Pancreas (tissue), 10 donors: ENCODE data around the gene PCDHGB7. TPM values are rescaled to one million over a fixed set of nuclear protein-coding genes. Genes with fewer than 3 reads are reported as not detected.
A peak's percentile ranks its signal among the peaks of the same experiment; 100 is the strongest.
"Not testable (repeated sequence)": the region's sequence is repeated elsewhere in the genome, so short reads cannot be mapped to it uniquely, and the experiment has no call there.

ENCODE experiments used
- ATAC-seq, 4 donors: fragments of 200-7000 bp; cut with Tn5 transposase; one replicate each; pipeline versions ENCODE4 v1.8.0 to v1.9.1; 2020; ENCODE audit warnings: mild to moderate bottlenecking in 4 of 4, moderate library complexity in 4 of 4
- DNase-seq, 6 donors: peaks; one replicate each; pipeline ENCODE4 v3.0.0-alpha.2; 2020
- FAIRE-seq: peaks from 2 replicates; lab custom pipeline; 2012; peaks lifted over from hg19 to GRCh38; lab: Jason Lieb, UNC
- H3K27ac ChIP-seq, 4 donors: fragments of 200-600 bp; sonication (generic); 1 replicate in 3 of 4; 2 replicates in 1 of 4; pipeline versions ENCODE4 v1.5.0 to v1.8.0; 2020
- H3K27me3 ChIP-seq, 4 donors: fragments of 200-600 bp; one replicate each; pipeline ENCODE4 v1.8.0; 2021
- H3K36me3 ChIP-seq, 3 donors: fragments of 200-600 bp; sonication (generic) in 1 of 3; one replicate each; pipeline versions ENCODE4 v1.5.0 to v1.8.0; 2020 to 2021
- H3K4me1 ChIP-seq, 3 donors: fragments of 200-600 bp; one replicate each; pipeline ENCODE4 v1.8.0; 2021
- H3K4me3 ChIP-seq, 4 donors: fragments of 200-600 bp; sonication (generic) in 2 of 4; one replicate each; pipeline versions ENCODE4 v1.5.0 to v1.8.0; 2020 to 2021
- H3K9me3 ChIP-seq, 4 donors: fragments of 200-600 bp; one replicate each; pipeline ENCODE4 v1.8.0; 2021
- WGBS, 2 donors: extraction: QIAGEN DNeasy Blood & Tissue Kit; methylation state at CpG; one replicate each; pipeline ENCODE4 v1.1.7; 2013; 5-methylcytosine and 5-hydroxymethylcytosine counted together
- intact Hi-C, 3 donors: fragments of 100-400 bp; cut with DNase I; formaldehyde crosslinking; loops; one replicate each; pipeline versions ENCODE4 v1.11.1 to v1.14.2; 2022
- polyA plus RNA-seq, 2 donors: library from polyadenylated mRNA; stranded (reverse); fragments of 200-250 nt; gene quantifications; one replicate each; pipeline ENCODE4 v1.2.3, GENCODE V29; 2013
- total RNA-seq, 6 donors: library from RNA; stranded (reverse); fragmentation: NEBNext Ultra II Directional in 4 of 6; extraction: Animal tissue kit (Norgen Biotek cat#: 25700) in 4 of 6; gene quantifications; one replicate each; pipeline versions ENCODE4 v1.2.1 to v1.2.4, GENCODE V29; 2021 to 2023
- TF ChIP-seq, protein P1 (sequence below), 4 donors: fragments of 200-600 bp; sonication (generic) in 3 of 4; IDR thresholded peaks; one replicate each; pipeline versions ENCODE4 v1.5.0 to v1.8.0; 2021; ENCODE audit warnings: antibody characterized with exemption in 4 of 4
- donor health status: healthy with polysubstance abuse.
- donor health status: DM: no; HTN: no; CAD: no; lungs with moderate emphysema.
- donor health status: DM: no; HTN: no; CAD: no.
- donor health status: control.
- donor health status: control.
- donor health status: Bipolar disorder and iron deficiency.
- donor health status: DM: yes; HTN: yes; CAD: no.
- donor health status: DM: no; HTN: no; CAD: no.
- donor health status: DM: no; HTN: no; CAD: no.
- donor health status: DM: yes; HTN: yes; CAD: no.

The PCDHGB7 gene
- total and polyA plus RNA-seq, 8 donors, result 1.0 to 5.6 (median 3.7) TPM

DNA sequence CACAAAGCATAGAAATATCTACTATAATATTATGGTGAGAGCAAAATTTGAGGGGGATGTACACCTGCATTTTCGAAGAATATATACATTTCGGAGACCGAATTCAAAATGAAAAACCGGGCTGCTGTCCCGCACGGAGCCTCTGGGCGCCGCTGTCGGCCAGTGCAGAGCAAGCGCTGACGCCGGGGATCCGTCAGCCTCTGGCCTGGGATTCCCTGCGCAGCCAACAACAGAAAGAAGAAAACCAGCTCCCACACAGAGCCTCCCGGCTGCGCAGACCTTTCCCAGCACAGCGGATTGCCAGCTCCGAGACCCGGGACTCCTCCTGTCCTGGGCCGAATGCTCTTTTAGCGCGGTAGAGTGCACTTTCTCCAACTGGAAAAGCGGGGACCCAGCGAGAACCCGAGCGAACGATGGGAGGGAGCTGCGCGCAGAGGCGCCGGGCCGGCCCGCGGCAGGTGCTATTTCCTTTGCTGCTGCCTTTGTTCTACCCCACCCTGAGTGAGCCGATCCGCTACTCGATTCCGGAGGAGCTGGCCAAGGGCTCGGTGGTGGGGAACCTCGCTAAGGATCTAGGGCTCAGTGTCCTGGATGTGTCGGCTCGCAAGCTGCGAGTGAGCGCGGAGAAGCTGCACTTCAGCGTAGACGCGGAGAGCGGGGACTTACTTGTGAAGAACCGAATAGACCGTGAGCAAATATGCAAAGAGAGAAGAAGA is 9.5 kb upstream of the PCDHGB7 start, which contains the start of gene PCDHGB6:
Gene PCDHGB6, plus strand, starts transcription at position 232 of the 716 bp plus-strand sequence. Its CDS starts 182 bp downstream, at position 414.
- H3K4me1 ChIP-seq, H3K27me3 ChIP-seq, H3K36me3 ChIP-seq, FAIRE-seq, H3K27ac ChIP-seq: not testable (repeated sequence)
- 11 to 13% methylated on average over 46 to 51 of the region's 51 CpGs for WGBS, 2 donors
- Histone ChIP-seq H3K4me3 (peak within 1 kb of the TSS in 2 of 4 donors; percentile 12 to 26), H3K9me3 (peaks cover 0 to 10% (median 4%) of the 10 kb centered on the region in 4 donors)
- TF ChIP-seq, protein P1, sequence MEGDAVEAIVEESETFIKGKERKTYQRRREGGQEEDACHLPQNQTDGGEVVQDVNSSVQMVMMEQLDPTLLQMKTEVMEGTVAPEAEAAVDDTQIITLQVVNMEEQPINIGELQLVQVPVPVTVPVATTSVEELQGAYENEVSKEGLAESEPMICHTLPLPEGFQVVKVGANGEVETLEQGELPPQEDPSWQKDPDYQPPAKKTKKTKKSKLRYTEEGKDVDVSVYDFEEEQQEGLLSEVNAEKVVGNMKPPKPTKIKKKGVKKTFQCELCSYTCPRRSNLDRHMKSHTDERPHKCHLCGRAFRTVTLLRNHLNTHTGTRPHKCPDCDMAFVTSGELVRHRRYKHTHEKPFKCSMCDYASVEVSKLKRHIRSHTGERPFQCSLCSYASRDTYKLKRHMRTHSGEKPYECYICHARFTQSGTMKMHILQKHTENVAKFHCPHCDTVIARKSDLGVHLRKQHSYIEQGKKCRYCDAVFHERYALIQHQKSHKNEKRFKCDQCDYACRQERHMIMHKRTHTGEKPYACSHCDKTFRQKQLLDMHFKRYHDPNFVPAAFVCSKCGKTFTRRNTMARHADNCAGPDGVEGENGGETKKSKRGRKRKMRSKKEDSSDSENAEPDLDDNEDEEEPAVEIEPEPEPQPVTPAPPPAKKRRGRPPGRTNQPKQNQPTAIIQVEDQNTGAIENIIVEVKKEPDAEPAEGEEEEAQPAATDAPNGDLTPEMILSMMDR (IDR thresholded peaks at IDR 0.05), result peak in 3 of 4 donors; percentile 19 to 36 (median 20)
- DNase-seq, result peak in 2 of 6 donors; percentile 35 to 36
- peak; percentile 56 to 90 (median 78) for ATAC-seq
- intact Hi-C loops, result loop anchor here in 1 of 3 donors (10.0 kb wide), 1 partner anchor 147 kb away; no protein-coding TSS in a partner anchor

DNA sequence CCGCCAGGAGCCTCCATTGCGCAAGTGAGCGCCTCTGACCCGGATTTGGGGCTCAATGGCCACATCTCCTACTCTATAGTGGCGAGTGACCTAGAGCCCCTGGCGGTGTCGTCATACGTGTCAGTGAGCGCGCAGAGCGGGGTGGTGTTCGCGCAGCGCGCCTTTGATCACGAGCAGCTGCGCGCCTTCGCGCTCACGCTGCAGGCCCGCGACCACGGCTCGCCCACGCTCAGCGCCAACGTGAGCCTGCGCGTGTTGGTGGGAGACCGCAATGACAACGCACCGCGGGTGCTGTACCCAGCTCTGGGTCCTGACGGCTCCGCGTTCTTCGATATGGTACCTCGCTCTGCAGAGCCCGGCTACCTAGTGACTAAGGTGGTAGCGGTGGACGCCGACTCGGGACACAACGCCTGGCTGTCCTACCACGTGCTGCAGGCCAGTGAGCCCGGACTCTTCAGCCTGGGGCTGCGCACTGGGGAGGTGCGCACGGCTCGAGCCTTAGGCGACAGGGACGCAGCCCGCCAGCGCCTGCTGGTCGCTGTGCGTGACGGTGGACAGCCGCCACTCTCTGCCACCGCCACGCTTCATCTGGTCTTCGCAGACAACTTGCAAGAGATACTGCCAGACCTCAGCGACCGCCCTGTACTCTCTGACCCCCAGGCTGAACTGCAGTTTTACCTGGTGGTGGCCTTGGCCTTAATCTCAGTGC is 7.7 kb upstream of the PCDHGB7 start:
- H3K27me3 ChIP-seq, result no peaks in the 10 kb centered on the region
- TF ChIP-seq, protein P1 (IDR thresholded peaks at IDR 0.05), result no peak
- intact Hi-C loops, result loop anchor here in 1 of 3 donors (10.0 kb wide), 2 partner anchors 115 to 145 kb away; no protein-coding TSS in a partner anchor
- 20 to 21% methylated on average over 62 to 64 of the region's 64 CpGs for WGBS, 2 donors
- H3K36me3 ChIP-seq, result no peaks in the 10 kb centered on the region
- H3K4me1 ChIP-seq, result no peaks in the 10 kb centered on the region
- H3K4me3 ChIP-seq, result no peak overlapping the region
- ATAC-seq, result no peak
- peaks cover 0 to 18% (median 4%) of the 10 kb centered on the region in 4 donors for H3K9me3 ChIP-seq
- FAIRE-seq, result no peak
- peak in 1 of 6 donors; percentile 27 for DNase-seq
- H3K27ac ChIP-seq, result no peak overlapping the region

DNA sequence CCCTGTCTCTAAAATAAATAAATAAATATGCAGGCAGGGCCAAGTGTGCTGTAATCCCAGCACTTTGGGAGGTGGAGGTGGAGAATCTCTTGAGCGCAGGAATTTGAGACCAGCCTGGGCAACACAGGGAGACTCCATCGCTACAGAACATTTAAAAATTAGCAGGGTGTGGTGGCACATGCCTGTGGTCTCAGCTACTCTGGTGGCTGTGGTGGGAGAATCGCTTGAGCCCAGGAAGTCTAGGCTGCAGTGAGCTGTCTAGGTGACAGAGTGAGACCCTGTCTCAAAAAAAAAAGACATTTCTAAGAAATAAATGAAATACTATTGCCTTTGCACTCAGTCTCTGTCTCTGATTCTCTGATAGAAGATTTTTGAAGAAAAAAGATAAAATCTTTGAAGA is 5.9 kb upstream of the PCDHGB7 start:
- Histone ChIP-seq H3K4me1 (no peaks in the 10 kb centered on the region), H3K9me3 (peaks cover 0 to 18% (median 4%) of the 10 kb centered on the region in 4 donors), H3K27ac (no peak overlapping the region), H3K4me3 (no peak overlapping the region), H3K27me3 (no peaks in the 10 kb centered on the region), H3K36me3 (no peaks in the 10 kb centered on the region)
- FAIRE-seq (no peak), DNase-seq (no peak), ATAC-seq (no peak)
- WGBS, 2 donors, result 60 to 61% methylated on average over 3 of the region's 3 CpGs
- TF ChIP-seq, protein P1 (IDR thresholded peaks at IDR 0.05), result no peak
- intact Hi-C loops, result loop anchor here in 1 of 3 donors (10.0 kb wide), 1 partner anchor 113 kb away; no protein-coding TSS in a partner anchor

DNA sequence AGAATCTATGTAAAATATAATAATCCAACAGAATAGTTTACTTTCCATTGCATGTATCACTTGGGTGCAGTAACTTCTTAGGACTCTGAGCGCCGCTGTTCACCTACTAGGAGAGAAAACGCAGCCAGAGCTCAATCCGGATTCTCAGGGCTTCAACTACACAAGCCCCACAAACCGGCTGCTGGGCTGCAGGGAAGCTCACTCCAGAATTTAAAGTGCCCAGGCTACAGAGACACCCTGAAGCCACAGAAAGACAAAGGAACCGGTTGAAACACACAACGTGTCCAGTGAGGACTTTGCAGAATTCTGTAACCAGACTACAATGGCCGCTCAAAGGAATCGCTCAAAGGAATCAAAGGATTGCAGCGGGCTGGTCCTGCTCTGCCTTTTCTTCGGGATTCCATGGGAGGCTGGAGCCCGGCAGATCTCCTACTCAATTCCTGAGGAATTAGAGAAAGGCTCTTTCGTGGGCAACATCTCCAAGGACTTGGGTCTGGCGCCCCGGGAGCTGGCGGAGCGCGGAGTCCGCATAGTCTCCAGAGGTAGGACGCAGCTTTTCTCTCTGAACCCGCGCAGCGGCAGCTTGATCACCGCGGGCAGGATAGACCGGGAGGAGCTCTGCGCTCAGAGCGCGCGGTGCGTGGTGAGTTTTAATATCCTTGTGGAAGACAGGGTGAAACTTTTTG is 4.5 kb upstream of the PCDHGB7 start, which contains the start of gene PCDHGA10:
Gene PCDHGA10, plus strand, starts transcription at position 134 of the 686 bp plus-strand sequence. Its CDS starts 189 bp downstream, at position 323.
- peak in 1 of 6 donors; percentile 46 for DNase-seq
- Histone ChIP-seq H3K4me3 (peak within 1 kb of the TSS in 1 of 4 donors; percentile 18), H3K9me3 (peaks cover 0 to 23% (median 5%) of the 10 kb centered on the region in 4 donors), H3K27ac (no peak within 1 kb of the TSS), H3K4me1 (no peaks in the 10 kb centered on the region), H3K36me3 (no peaks in the 10 kb centered on the region), H3K27me3 (no peaks in the 10 kb centered on the region)
- TF ChIP-seq, protein P1 (IDR thresholded peaks at IDR 0.05), result peak in 2 of 4 donors; percentile 13 to 17
- 20 to 27% methylated on average over 31 of the region's 31 CpGs for WGBS, 2 donors
- intact Hi-C loops, result loop anchor here in 1 of 3 donors (10.0 kb wide), 1 partner anchor 112 kb away; no protein-coding TSS in a partner anchor
- ATAC-seq, result peak; percentile 55 to 68 (median 68)
- no peak for FAIRE-seq
